ENCODE data around the gene RILP. TPM values are rescaled to one million over a fixed set of nuclear protein-coding genes. Genes with fewer than 3 reads are reported as not detected.
A peak's percentile ranks its signal among the peaks of the same experiment; 100 is the strongest.

RILP gene
- total RNA-seq, 2 donors from 2014 or later = 16.1 to 38.9 TPM

- Histone ChIP-seq H3K9me3 (no peaks in the 10 kb centered on the region), H3K4me3 (no peak overlapping the region), H3K27me3 (replicated peaks; ENCODE audit: insufficient read depth) (no peaks in the 10 kb centered on the region), H3K4me1 (ENCODE audit: control insufficient read depth in 1 of 2, low read depth in 2 of 2) (peaks cover 14 to 24% of the 10 kb centered on the region in 2 donors), H3K27ac (no peak overlapping the region), H3K36me3 (peaks cover 62% of the 10 kb centered on the region)
- no peak for TF ChIP-seq CTCF (IDR thresholded peaks at IDR 0.05)
- DNase-seq (ENCODE audit: low spot score) (no peak), ATAC-seq (ENCODE audit: insufficient number of reproducible peaks, low FRiP score, low read depth) (no peak)
These were observed 1.8 kb upstream of the RILP start for GRCh38 chr17:1651559-1651844.

GRCh38 chr17:1650731-1651558, 1.3 kb upstream of the RILP start:
- no peaks in the 10 kb centered on the region for H3K9me3 ChIP-seq
- H3K4me3 ChIP-seq = no peak overlapping the region
- H3K27ac ChIP-seq = peak overlapping the region in 1 of 2 donors; percentile 94
- H3K36me3 ChIP-seq = peaks cover 56% of the 10 kb centered on the region
- DNase-seq (ENCODE audit: low spot score) = no peak
- no peak for TF ChIP-seq CTCF (IDR thresholded peaks at IDR 0.05)
- H3K4me1 ChIP-seq (ENCODE audit: control insufficient read depth in 1 of 2, low read depth in 2 of 2) = peaks cover 14 to 24% of the 10 kb centered on the region in 2 donors
- H3K27me3 ChIP-seq (replicated peaks; ENCODE audit: insufficient read depth) = no peaks in the 10 kb centered on the region
- no peak for ATAC-seq (ENCODE audit: insufficient number of reproducible peaks, low FRiP score, low read depth)

- Histone ChIP-seq H3K9me3 (no peaks in the 10 kb centered on the region), H3K4me1 (ENCODE audit: control insufficient read depth in 1 of 2, low read depth in 2 of 2) (peaks cover 14 to 26% of the 10 kb centered on the region in 2 donors), H3K27ac (peak overlapping the region; percentile 91 to 94), H3K4me3 (peak overlapping the region; percentile 78), H3K36me3 (peaks cover 39% of the 10 kb centered on the region), H3K27me3 (replicated peaks; ENCODE audit: insufficient read depth) (no peaks in the 10 kb centered on the region)
- peak; percentile 67 for ATAC-seq (ENCODE audit: insufficient number of reproducible peaks, low FRiP score, low read depth)
- DNase-seq (ENCODE audit: low spot score) = peak; percentile 82
- TF ChIP-seq CTCF (IDR thresholded peaks at IDR 0.05) = peak; percentile 97
These were observed 463 bp downstream of the RILP start for GRCh38 chr17:1648963-1649843.

- Histone ChIP-seq H3K4me1 (ENCODE audit: control insufficient read depth in 1 of 2, low read depth in 2 of 2) (peaks cover 14 to 34% of the 10 kb centered on the region in 2 donors), H3K27me3 (replicated peaks; ENCODE audit: insufficient read depth) (no peaks in the 10 kb centered on the region), H3K27ac (peak overlapping the region; percentile 83), H3K9me3 (no peaks in the 10 kb centered on the region), H3K4me3 (peak overlapping the region; percentile 78), H3K36me3 (peaks cover 31% of the 10 kb centered on the region)
- no peak for ATAC-seq (ENCODE audit: insufficient number of reproducible peaks, low FRiP score, low read depth)
- DNase-seq (ENCODE audit: low spot score) = no peak
- no peak for TF ChIP-seq CTCF (IDR thresholded peaks at IDR 0.05)
These were observed 1.3 kb downstream of the RILP start for GRCh38 chr17:1648173-1648962.

Data from thoracic aorta (tissue), 2 donors.